Mesothelial cell of epicardium (in vitro differentiated cells): ENCODE data around the gene HSPB9. TPM values are rescaled to one million over a fixed set of nuclear protein-coding genes. Genes with fewer than 3 reads are reported as not detected.

Source experiments
- DNase-seq, 2 experiments: peaks; one replicate each; pipeline ENCODE4 v3.0.0; 2021; ENCODE audit warnings: low spot score in 2 of 2; ENCODE audit not compliant: unreplicated experiment in 2 of 2
- H3K27ac Mint-ChIP-seq: 2 replicates; pipeline ENCODE4 v1.8.0; 2021; ENCODE audit warnings: mixed read lengths
- H3K27me3 Mint-ChIP-seq: 2 replicates; pipeline ENCODE4 v1.8.0; 2021; ENCODE audit warnings: low read depth, mixed read lengths
- H3K36me3 Mint-ChIP-seq: 2 replicates; pipeline ENCODE4 v1.8.0; 2021; ENCODE audit warnings: mixed read lengths
- H3K4me1 Mint-ChIP-seq: 2 replicates; pipeline ENCODE4 v1.8.0; 2021; ENCODE audit warnings: mixed read lengths
- H3K4me3 Mint-ChIP-seq: 2 replicates; pipeline ENCODE4 v1.8.0; 2021; ENCODE audit warnings: mild to moderate bottlenecking, moderate library complexity, mixed read lengths
- H3K9me3 Mint-ChIP-seq: 2 replicates; pipeline ENCODE4 v1.8.0; 2021; ENCODE audit warnings: mixed read lengths
- total RNA-seq: library from RNA; stranded (reverse); gene quantifications from 3 replicates; pipeline ENCODE4 v1.2.1, GENCODE V29; 2021
- TF ChIP-seq, protein P1 (sequence below): fragments of 200-600 bp; sonication (generic); IDR thresholded peaks from one replicate; pipeline ENCODE4 v1.5.0; 2021; ENCODE audit warnings: antibody characterized with exemption; ENCODE audit not compliant: unreplicated experiment

The HSPB9 gene
- total RNA-seq, 1 donor from 2014 or later, result not detected

DNA sequence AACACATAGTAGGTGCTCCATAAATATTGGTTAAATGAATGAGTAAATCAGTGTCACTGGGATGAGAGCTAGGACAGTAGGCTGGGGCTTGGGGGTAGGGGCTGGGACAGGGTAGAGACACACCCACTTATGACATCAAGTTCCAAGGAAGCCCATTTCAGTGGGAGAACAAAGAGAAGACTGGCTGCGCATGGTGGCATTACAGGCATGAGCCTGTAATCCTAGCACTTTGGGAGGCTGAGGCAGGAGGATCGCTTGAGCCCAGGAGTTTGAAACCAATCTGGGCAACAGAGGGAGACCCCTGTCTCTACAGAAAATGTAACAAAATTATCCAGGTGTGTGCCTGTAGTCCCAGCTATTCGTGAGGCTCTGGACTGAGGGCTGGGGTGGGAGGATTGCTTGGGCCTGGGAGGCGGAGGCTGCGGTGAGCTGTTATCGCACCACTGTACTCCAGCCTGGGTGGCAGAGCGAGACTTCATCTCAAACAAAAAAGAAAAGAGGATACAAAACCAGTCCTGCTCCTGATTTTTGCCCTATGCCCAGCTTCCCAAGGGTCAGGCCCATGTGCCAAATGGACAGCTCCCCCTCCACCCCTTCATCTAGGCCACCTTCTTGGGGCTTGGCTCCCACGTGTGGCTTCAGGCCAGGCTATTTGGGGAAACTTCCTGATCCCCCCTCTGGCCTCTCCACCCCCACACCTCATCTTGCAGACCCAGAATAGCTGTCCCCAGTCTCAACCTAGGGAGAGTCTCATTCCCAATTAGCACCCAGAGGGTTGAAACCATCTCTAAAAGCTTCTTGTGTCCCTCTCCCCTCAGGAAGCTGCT, 31.4 kb upstream of the HSPB9 start:
- H3K4me3 Mint-ChIP-seq, result no peak overlapping the region
- H3K9me3 Mint-ChIP-seq, result no peaks in the 10 kb centered on the region
- H3K4me1 Mint-ChIP-seq, result peaks cover 13% of the 10 kb centered on the region
- no peaks in the 10 kb centered on the region for H3K36me3 Mint-ChIP-seq
- H3K27me3 Mint-ChIP-seq, result peaks cover 28% of the 10 kb centered on the region
- H3K27ac Mint-ChIP-seq, result no peak overlapping the region
- TF ChIP-seq, protein P1, sequence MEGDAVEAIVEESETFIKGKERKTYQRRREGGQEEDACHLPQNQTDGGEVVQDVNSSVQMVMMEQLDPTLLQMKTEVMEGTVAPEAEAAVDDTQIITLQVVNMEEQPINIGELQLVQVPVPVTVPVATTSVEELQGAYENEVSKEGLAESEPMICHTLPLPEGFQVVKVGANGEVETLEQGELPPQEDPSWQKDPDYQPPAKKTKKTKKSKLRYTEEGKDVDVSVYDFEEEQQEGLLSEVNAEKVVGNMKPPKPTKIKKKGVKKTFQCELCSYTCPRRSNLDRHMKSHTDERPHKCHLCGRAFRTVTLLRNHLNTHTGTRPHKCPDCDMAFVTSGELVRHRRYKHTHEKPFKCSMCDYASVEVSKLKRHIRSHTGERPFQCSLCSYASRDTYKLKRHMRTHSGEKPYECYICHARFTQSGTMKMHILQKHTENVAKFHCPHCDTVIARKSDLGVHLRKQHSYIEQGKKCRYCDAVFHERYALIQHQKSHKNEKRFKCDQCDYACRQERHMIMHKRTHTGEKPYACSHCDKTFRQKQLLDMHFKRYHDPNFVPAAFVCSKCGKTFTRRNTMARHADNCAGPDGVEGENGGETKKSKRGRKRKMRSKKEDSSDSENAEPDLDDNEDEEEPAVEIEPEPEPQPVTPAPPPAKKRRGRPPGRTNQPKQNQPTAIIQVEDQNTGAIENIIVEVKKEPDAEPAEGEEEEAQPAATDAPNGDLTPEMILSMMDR, result no peak
- no peak for DNase-seq

DNA sequence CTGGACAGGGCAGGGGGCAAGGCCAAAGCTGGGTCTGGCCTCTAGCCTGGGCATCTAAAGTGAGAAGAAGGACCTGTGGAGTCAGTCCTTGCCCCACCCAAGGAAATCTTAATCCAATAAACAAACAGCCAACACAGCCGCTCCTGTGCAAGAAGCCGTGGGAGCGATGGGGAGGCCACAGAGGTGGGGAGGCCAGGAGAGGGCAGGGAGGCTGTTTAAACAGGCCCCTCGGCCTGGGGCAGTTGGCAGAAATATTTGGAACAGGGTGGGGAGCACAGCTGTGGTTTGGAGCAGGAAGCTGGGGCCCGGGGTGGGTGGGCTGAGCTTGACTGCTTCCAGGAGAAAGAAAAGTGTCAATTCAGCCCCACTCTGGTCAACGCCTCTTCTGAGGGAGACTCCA, 29.7 kb upstream of the HSPB9 start:
- Mint-ChIP-seq H3K27me3 (peaks cover 45% of the 10 kb centered on the region), H3K4me1 (peaks cover 10% of the 10 kb centered on the region)

GRCh38 chr17:42094375-42095069, 28.1 kb upstream of the HSPB9 start:
- TF ChIP-seq, protein P1, result no peak
- Mint-ChIP-seq H3K36me3 (no peaks in the 10 kb centered on the region), H3K9me3 (no peaks in the 10 kb centered on the region), H3K27ac (no peak overlapping the region), H3K4me3 (no peak overlapping the region), H3K4me1 (peaks cover 9% of the 10 kb centered on the region), H3K27me3 (peaks cover 57% of the 10 kb centered on the region)
- DNase-seq, result no peak

More for the DNA sequence above, 29.7 kb upstream of the HSPB9 start:
- no peaks in the 10 kb centered on the region for H3K9me3 Mint-ChIP-seq
- TF ChIP-seq, protein P1, result no peak
- DNase-seq, result no peak
- H3K4me3 Mint-ChIP-seq, result no peak overlapping the region
- no peaks in the 10 kb centered on the region for H3K36me3 Mint-ChIP-seq
- no peak overlapping the region for H3K27ac Mint-ChIP-seq

DNA sequence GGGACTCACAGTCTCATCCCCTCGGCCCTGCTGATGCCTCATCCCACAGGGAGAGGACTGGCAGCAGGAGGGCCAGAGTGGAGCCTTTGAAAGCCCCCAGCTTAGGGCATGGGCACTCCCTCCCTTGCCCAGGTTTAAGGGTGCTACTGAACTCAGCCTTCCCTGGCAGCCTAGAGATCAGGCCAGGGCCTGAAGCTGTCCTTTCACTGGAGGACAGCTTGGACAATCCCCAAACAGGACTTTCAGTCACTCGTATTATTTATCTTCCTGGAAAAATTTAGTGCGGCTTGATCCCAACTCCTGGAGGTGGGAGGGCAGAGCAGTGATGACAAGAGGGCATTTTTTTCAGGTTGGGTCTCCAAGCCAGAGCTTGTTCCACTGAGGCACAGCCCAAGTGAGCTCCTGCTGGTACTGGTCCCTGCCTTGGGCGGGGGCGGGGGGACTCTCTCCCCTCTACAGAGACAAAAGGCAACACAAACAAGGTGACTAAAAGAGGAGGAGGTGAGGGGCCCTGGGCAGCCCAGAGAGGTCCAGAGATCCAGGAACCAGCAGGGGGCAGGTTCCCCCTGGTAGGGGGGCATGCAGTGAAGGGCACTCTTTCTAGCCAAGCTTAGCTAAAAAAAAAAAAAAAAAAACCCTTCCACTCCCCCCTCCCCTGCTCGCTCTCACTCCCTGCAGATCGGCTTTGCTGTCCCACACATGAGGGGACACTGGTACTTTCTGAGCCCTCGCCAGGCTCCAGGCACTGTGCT, 26.1 kb upstream of the HSPB9 start:
- Mint-ChIP-seq H3K4me1 (peaks cover 8% of the 10 kb centered on the region), H3K36me3 (no peaks in the 10 kb centered on the region), H3K27me3 (peaks cover 55% of the 10 kb centered on the region), H3K27ac (no peak overlapping the region), H3K4me3 (no peak overlapping the region), H3K9me3 (no peaks in the 10 kb centered on the region)
- DNase-seq, result no peak
- TF ChIP-seq, protein P1, result peak; percentile 11

- H3K9me3 Mint-ChIP-seq, result no peaks in the 10 kb centered on the region
- H3K4me1 Mint-ChIP-seq, result peaks cover 8% of the 10 kb centered on the region
- no peak for DNase-seq
- H3K27me3 Mint-ChIP-seq, result peaks cover 60% of the 10 kb centered on the region
- TF ChIP-seq, protein P1, result no peak
- H3K27ac Mint-ChIP-seq, result no peak within 1 kb of the TSS
- no peak within 1 kb of the TSS for H3K4me3 Mint-ChIP-seq
- no peaks in the 10 kb centered on the region for H3K36me3 Mint-ChIP-seq
Measured at GRCh38 chr17:42097691-42098631, 24.6 kb upstream of the HSPB9 start, which contains the start of gene ZNF385C. ZNF385C (minus strand) TSS chr17:42098473; CDS start chr17:42063056, 35,417 bp downstream.
